Hindlimb muscle (tissue), 1 donor: Measurements from ENCODE around the gene DRC7. TPM values are rescaled to one million over a fixed set of nuclear protein-coding genes. Genes with fewer than 3 reads are reported as not detected.
"Not testable (repeated sequence)": the region's sequence is repeated elsewhere in the genome, so short reads cannot be mapped to it uniquely, and the experiment has no call there.

Experiments used
- DNase-seq: peaks from one replicate; pipeline ENCODE4 v3.0.0-alpha.2; 2013
- polyA plus RNA-seq: library from polyadenylated mRNA; unstranded; fragments of 120-200 nt; gene quantifications from one replicate; pipeline ENCODE4 v1.2.1, GENCODE V29; 2013; ENCODE audit not compliant: insufficient read length

DRC7 gene
- polyA plus RNA-seq, 1 donor, result not detected

GRCh38 chr16:57696240-57696639 lies 1.6 kb downstream of the DRC7 start:
- DNase-seq, result no peak

DNA sequence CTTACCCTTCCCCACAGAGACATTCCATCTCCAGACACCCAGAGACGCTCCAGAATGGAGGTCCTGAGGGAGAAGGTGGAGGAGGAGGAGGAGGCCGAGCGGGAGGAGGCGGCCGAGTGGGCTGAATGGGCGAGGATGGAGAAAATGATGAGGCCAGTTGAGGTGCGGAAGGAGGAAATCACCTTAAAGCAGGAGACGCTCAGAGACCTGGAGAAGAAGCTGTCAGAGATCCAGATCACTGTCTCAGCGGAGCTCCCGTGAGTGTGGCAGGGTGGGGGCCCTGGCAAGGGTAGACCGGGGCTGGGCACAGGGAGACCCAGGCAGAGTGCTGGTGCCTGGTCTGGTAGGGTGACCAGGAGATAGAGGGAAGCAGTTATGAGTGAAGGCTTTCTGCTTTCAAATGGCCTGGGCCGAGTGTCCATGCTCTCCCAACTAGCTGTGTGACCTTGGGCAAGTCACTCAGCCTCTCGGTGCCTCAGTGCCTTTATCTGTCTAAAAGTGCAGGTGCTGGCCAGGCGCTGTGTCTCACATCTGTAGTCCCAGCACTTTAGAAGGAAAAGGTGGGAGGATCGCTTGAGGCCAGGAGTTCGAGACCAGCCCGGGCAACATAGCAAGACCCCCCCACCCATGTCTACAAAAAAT lies 3.4 kb downstream of the DRC7 start:
- no peak for DNase-seq

- DNase-seq, result no peak
Measured at GRCh38 chr16:57698812-57699405, 4.3 kb downstream of the DRC7 start.

DNA sequence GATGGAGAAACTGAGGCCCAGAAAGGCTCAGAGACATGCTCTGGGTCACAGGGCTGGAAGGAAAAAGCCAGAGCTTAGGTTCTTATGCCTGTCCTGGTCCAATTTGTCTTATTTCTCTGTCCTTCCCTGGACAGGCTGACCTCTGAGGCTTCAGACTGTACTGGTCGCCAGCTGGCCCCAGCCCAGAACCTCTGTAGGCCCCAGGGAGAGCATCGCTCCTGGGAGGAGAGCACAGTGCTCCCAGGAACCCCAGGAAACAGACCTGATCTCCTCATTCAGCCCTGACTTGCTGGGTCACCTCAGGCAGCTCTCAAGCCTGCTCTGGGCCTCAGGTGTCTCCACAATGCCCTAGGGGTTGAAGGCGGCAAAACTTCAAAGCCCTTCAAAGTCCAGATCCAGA lies 4.9 kb downstream of the DRC7 start:
- no peak for DNase-seq

GRCh38 chr16:57699899-57700298 lies 5.3 kb downstream of the DRC7 start:
- no peak for DNase-seq

DNA sequence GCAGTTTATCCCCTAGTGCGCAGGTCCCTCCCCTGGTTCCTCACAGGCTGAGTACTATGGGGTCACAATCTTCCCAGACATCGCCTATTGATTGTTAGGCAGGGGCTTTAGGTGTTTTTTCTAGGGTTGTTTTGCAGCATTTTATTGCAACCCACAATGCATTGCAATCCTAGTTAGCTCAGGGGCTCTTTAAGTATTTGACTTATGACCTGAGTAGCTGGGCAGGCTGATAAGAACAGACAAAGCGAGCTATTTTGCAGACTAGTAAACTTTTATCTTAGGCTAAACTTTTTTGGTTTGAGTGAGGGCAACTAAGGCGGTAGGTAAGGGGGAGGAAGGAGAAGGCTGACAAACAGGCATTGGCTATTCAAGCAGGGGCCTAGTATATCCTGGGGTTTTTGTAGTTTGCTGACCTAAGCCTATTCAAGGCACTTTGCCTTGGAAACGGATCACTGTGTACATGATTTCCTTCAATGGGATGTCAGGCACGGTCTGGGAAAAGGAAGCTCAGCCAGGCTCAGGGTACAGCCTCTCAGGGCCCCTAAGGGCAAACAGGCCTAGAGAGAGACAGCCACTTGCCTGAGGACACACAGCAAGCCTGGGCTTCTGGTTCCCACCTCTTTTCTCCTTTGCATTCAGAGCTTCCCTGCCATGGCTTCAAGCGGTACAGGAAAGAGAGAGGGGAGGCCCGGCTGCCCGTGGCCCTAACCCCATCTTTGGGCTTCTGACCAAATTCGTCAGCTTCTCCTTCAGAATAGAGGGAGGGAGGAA lies 6.4 kb downstream of the DRC7 start:
- no peak for DNase-seq

- no peak for DNase-seq
Measured at GRCh38 chr16:57701759-57702371, 7.3 kb downstream of the DRC7 start.

GRCh38 chr16:57703416-57704010 lies 8.9 kb downstream of the DRC7 start:
- DNase-seq, result no peak

- no peak for DNase-seq
Measured at GRCh38 chr16:57704011-57704904, 9.7 kb downstream of the DRC7 start.

GRCh38 chr16:57704905-57705852 lies 10.6 kb downstream of the DRC7 start:
- DNase-seq, result no peak

GRCh38 chr16:57706717-57707116 lies 12.1 kb downstream of the DRC7 start:
- DNase-seq, result no peak

DNA sequence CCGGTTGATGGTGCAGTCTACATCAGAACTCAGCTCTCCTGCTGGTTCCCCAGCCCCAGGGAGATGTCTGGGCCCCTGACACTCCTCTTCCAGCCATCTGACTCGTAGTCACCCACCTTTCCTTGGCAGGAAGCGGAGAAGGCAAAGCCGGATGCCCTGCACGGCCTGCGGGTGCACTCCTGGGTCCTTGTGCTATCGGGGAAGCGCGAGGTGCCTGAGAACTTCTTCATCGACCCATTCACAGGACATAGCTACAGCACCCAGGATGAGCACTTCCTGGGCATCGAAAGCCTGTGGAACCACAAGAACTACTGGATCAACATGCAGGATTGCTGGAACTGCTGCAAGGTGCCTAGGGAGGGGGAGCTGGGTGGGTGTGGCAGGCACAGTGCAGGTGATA lies 12.7 kb downstream of the DRC7 start:
- DNase-seq, result no peak

GRCh38 chr16:57708168-57708567 lies 13.6 kb downstream of the DRC7 start:
- DNase-seq, result no peak

DNA sequence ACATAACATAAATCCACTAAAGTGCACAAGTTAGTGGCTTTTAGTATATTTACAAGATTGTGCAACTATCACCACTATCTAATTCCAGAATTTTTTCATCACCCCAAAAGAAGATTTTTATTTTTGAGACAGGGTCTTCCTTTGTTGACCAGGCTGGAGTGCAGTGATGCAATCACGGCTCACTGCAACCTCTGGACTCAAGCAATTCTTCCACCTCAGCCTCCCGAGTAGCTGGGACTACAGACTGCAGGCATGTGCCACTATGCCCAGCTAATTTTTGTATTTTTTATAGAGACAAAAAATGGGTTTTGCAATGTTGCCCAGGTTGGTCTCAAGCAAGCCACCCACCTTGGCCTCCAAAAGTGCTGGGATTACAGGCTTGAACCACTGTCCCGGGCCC lies 15.1 kb downstream of the DRC7 start:
- DNase-seq, result no peak

DNA sequence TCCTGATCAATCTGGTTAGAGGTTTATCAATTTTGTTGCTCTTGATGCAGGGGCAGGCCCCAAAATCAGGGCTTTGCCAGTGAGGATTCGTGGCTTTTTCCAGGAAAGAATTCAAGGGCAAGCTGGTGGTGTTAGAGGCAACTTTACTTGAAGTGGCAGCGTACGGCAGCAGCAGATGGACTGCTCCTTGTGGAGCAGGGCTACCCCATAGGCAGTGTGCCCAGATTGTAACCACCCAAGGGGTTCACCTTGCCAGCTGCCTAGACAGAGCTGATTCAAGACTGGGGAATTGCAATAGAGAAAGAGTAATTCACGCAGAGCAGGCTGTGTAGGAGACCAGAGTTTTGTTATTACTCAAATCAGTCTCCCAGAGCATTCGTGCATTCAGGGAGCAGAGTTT lies 16.7 kb downstream of the DRC7 start:
- no peak for DNase-seq

DNA sequence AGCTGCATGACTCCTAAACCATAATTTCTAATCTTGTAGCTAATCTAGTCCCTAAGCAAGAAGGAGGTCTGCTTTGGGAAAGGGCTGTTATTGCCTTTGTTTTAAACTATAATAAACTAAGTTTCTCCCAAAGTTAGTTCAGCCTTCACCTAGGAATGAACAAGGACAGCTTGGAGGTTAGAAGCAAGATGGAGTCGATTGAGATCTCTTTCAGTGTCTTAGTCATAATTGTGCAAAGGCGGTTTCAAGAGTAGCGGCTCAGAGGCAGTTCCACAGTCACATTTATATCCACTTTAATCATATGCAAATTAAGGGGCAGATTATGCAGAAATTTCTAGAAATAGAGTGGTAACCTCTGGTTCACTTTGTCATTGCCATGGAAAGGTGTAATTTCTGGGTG lies 17.4 kb downstream of the DRC7 start:
- DNase-seq, result no peak

- DNase-seq, result not testable (repeated sequence)
Measured at GRCh38 chr16:57712569-57712968, 18.0 kb downstream of the DRC7 start.

GRCh38 chr16:57713596-57713995 lies 19.0 kb downstream of the DRC7 start:
- no peak for DNase-seq

- DNase-seq, result no peak
Measured at GRCh38 chr16:57714047-57714446, 19.4 kb downstream of the DRC7 start.

DNA sequence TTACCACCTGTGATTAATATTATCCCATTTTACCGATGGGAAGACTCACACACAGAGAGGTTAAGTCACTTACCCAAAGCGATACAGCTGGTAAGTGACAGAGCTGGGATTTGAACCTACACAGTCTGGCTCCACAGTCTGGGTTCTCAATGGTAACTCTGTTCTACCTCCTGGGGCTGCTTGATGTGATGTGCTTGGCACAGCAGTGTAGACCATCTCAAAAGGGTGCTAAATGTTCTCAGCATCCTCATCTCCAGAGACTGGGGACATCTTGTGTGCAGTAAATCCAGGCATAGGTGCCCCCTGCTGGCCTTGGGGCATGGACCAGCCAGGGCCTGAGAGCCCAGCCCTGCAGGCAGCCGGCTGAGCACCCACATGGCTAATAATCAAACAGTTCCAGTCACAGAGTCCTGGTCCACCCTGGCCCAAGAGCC lies 25.6 kb downstream of the DRC7 start:
- DNase-seq, result no peak
